GF-D8 (cell line): ENCODE data around the gene ACVR1B.

ENCODE experiments used
- DNase-seq: peaks from one replicate; lab custom pipeline; 2025; lab: John Stamatoyannopoulos, UW

ACVR1B gene

DNA sequence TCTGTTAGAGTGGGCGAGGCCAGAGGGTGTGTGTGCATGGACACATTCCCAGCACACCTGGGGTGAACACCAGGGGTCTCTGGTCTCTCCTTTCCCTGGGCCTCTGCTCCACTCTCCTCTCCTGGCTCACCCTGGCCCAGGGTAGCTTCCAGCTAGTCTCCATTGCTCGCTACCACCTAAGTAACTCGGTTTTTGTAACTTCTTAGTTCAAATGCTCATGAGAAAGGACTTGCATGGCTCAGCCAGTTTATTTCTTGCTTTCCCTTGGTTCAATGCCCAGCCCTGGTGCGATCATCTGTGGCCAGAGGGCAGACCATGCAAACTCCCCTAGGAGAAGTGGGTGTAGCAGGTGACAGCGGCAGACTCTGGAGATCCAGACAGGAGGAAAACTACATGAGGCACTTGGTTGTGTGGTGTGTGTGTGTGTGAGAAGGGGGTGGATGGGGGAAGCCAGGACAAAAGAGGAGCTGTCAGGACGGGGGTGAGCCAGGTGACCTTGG, 8.9 kb upstream of the ACVR1B start:
- DNase-seq: no peak

DNA sequence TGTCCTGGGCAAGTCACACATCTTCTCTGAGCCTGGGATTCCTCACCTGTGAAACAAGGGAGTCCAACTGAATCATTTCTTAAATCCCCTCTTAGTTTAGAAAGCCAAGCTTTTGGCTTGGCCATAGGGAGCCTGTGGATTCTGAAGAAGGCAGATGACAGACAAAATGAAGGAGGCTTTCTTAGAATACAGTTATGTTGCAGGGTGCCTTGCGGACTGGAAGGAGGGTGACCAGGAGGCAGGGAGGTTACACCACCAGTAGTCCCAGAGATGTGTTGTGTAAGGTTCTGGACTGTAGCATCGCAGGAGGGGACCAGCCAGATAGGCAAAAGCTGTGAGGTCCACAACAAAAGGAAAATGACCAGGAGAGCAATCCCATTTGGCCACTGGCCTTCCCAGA, 8.2 kb upstream of the ACVR1B start:
- DNase-seq: no peak

DNA sequence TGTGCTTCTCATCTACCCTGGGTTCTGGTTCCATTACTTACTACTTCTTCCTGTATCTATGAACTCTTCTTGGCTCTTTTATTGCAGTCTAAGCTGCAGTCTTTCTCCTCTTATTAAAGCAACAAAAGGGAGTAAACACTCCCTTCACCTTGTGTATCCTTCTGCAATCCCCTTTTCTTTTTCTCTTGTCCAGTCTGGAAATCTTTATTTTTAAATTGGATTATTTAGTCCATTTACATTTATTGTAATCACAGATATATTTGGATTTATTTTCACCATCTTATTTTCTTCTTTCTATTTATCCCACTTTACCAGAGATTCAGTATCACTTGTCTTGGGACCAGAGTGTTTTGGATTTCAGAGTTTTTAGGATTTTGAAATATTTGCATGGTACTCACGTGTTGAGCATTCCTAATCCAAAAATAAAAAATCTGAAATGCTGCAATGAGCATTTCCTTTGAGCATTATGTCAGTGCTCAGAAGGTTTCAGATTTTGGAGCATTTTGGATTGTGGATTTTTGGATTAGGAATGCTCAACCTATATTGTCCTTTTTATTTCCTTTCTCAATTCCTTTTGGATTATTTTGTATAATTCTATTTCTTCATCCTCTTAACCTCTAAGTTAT, 6.8 kb upstream of the ACVR1B start:
- no peak for DNase-seq

DNA sequence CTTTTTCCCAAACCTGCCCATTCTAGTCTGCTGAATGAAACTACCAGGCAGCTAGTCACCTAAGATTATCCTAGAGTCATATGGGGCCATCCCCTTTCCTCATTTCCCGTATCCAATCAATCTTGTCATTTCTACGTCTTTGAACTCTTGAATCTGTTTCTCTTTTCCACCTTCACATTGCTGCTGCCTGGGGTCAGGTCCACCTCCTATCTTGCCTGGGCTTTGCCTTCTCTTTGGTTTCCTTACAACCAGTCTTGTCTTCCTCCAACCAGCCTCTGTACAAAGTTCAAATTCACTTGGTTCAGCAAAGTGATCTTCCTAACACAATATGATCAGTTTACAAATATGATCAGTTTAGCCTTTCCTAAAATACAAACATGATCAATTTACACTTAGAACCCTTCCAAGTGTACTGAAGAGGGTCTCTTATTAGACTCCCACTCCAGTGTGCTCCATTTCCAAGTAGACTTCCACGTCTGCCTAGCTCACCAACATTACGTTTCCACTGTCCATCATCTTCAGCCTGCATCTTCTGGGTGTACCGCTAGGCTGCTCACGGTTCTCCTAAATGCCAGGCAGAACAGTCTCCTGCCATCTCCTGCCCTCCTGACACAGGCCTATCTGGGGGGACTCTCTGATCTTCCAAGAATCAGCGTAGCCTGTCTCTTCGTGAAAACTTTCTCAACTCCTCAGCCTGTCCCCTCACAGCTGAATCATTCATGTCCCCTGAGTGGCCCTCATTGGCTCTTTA, 4.1 kb upstream of the ACVR1B start:
- DNase-seq: no peak

DNA sequence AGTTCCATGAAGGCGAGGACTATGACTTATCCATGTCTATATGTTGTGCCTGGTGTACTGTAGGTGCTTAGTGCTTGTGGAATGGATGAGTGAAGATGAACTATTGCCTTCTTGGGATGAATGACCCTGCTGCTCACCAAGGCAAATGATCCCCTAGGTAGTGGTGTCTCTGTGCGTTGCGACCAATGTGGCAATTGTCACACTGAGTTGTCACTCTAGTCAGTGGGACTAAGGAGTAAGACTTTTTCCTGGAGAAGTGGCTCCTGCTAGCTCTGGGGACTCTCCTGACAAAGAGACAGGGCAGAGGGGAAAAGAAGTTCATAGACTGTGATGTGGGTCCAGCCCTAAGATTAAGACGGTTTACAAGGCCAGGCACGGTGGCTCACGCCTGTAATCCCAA, 3.4 kb upstream of the ACVR1B start:
- DNase-seq: no peak

DNA sequence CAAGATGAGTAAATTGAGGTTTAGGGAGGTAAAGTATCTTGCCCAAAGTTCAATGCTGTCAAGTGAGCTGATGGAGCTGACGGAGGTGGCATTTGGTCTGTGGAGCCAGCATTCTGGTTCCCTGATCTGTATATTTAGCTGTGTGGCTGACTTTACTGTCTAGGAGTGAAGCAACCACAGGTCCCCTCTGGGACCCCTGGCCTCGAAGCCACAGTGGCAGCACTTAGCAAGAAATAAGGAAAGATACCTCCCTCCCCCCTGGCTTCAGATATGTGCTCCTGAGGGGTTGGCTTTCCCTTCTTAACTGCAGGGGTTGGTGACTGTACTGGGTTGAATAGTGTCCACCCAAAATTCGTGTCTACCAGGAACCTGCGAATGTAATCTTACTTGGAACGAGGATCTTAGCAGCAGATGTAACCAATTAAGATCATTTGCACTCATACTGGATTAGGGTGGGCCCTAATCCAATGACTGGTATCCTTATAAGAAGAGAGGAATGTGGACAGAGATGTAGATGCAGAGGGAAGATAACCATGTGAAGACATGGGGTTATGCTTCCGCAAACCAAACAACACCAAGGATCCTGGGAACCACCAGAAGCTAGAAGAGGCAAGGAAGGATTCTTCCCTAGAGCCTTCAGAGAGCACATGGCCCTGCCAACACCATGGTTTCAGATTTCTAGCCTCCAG, 2.0 kb upstream of the ACVR1B start:
- DNase-seq: no peak

DNA sequence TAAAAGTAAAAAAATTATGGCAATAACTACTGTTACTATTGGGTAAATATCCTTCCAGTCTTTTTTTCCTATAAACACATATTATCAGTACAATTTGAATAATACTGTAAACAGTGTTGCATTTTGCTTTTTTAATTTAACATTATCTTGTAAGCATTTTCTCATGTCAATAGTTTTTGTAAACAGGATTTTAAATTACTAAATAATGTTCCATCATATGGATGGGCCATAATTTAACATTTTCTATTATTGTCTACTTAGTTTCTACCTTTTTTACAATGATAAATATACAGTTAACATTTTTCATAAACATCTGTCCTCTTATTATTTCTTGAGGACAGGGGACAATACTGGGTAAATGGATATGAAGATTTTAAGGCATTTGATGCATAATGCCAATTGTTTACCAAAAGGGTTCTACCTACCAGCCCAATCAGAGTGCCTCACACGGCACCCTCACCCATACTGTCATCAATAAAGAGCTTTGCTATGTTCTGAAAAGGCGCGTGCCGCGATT, 759 bp upstream of the ACVR1B start:
- DNase-seq: no peak

DNA sequence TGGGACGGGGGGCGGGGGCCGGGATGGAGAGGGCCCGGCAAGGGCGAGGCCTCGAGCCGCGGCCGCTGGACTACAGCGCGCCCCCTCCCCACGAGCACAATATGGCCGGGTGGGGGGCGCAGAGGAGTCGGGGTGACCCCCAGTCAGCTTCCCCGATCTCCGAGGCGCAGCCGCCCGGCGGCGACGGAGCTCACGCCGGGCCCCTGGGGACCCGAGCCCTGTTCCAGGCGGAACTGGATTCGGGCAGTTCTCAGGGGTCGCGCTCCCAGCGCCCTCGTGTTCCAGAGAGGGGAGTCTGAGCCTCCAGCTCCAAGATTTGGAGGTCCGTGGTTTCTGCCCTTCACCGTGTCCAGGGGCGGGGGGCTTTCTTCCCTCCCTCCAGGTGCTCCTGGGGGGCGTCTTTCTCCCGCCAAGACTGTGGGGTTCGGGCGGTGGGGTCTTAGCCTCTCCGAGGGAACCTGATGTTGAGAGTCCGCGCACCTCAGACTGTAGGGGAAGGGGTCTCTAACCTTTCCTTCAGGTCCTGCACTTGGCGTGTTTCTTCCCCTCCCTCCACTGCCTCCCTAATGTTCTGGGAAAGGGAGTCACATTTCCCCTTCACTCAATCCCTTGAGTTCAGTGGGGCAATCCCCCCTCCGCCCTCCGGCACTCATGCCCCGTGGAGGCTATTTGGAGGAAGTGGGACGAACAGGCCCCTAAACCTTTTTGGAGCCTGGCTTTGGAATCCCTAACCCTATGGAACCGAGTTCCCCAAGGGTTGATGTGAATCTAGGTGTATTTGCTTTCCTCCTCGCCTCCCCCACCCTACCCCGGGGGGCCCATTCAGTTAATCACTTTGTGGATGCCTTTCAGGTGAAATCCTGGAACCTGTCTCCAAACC, 584 bp downstream of the ACVR1B start:
- DNase-seq: no peak

DNA sequence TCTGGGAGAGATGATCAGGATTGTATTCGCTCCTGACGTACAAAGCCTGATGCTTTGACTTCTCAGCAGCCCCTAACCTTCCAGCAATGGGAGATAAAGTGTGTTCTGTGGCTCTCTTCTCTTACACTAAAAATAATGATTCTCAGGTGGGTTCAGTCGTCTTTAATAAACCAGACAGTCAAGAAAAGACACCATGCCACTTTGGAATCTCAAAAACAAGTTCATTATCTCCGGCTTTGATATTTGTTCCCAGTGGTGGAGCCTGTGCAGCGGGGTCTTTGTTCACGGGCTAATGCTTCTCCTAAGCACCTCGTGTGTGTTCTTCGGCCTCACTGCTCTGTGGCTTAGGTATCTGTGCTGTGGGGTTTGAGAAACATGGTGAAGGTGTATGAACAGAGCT, 1.6 kb downstream of the ACVR1B start:
- DNase-seq: no peak

DNA sequence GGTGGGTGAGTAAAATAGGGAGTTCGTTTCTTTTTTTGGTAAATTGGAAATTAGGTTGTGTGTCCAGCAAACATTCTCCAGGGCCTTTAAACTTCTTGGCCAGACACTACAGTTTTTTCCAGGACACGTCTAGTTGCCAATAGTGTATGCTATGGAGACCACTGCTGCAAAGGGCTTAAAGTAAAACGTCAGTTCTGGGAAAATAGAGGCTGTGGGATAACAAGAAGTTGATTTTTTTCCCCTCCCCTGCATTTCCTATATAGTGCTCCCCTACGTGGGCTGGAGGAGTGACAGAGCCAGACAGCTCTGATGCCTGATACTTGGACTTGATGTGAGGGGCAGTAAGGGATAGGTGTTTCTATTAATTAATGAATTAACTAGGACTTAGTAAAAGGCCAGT, 2.4 kb downstream of the ACVR1B start:
- no peak for DNase-seq

DNA sequence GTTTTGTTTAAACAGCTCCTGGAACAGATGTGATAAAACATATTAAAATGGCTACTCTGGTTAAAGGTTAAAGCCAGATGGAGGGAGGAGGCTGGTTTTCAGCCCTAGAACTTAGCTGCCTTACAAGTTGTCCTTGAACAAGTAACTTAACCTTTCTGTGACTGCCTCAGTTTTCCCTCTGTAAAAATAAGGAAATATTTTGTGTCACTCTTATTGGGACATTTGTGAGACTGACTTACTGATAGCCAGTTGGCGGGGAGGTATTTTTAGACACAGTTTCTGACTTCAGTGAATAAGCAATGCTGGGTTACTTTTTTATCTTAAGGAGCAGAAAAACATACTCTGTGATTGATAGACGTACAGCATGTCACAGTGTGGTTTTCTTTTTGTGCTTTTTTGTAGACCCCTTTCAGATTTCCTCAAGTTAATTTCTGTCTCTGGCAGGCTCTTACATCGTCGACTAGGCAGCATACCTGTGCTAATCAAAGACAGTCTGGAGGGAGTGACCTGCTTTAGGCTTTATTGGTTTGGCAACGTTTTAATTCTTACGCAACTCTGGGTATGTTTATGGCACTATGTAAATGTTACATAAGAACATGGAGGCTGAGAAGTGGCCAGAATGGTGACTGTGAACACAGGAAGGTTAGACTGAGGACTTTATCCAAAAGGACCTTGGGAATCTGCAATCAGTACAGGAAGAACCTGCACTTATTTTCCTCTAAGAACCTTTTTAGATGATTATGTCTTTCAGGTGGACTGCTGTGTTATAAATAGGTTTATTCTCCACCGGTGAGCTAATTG, 3.3 kb downstream of the ACVR1B start:
- no peak for DNase-seq

DNA sequence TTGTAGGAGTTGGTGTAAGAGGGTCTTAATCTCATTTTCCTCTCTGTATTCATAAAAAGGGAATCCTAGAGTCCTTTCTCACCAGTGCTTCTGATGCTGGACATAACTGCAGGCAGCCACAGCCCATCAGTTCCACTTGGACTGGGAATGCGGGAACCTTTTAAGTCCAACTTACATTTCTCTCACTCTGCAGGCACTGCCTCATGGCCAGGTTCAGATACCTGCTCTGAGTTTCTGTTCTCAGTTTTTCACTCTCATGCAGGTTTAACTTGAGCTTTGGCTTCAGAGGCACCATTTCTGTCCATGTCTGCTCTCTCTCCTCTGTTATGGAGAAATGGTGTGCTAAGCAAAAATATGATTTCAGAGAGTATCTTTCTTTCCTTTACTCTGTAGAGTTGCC, 4.2 kb downstream of the ACVR1B start:
- DNase-seq: no peak

DNA sequence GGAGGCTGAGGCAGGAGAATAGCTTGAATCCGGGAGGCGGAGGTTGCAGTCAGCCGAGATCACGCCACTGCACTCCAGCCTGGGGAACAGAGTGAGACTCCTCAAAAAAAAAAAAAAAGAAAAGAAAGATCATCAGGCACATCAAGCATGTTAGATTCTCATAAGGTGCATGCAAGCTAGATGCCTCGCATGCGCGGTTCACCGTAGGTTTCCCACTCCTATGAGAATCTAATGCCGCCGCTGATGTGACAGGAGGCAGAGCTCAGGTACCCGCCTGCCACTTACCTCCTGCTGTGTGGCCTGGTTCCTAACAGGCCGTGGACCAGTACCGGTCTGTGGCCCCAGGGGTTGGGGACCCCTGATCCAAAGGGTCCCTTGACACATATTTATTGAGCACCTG, 7.0 kb downstream of the ACVR1B start:
- no peak for DNase-seq

DNA sequence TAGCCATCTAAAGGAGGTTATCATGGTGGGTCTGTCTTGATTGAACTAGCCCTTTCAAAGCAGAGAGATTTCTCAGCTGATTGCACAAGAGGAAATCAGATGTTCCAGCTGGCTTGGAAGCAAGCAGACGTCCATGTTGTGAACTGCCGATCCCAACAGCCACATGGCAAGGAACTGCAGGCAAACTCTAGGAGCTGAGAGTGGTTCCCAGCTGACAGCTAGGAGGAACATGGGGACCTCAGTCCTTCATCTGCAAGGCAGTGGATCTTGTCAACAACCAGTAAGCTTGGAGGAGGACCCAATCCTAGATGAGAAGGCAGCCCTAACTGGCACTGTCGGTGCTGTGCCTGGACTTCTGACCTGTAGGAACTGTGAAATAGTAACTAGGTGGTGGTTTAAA, 7.7 kb downstream of the ACVR1B start:
- DNase-seq: no peak

DNA sequence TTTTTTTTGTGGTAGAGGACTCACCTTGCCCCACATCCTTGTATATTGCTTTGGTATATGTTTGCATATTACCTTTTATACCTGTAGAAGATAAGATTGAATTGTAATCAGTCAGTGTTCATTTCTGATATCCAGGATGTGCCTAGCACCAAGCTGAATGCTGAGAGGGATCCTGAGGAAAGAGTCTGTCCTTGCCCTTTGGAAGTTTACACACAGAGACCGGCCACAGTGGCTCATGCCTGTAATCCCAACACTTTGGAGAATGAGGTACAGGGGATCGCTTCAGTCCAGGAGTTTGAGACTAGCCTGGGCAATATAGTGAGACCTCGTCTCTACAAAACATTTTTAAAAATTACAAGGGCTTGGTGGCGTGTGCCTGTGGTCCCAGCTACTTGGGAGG, 8.4 kb downstream of the ACVR1B start:
- no peak for DNase-seq

DNA sequence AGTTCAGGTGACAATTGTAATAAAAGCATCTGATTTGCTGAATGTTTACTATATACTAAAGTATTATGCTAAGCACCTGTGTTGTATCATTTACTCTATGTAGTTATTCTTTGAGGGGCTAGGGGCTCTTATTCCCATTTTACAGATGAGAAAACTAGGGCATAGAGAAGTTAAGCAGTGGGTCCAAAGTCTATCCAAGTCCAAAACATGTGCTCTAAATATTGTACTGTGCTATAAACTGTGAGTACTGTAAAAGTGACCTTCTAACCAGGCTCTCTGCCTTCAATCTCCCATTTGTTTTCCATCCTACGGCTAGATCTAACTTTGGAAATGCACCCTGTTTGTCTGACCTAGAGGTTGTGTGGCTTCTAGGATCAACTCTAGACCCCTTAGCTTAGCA, 9.0 kb downstream of the ACVR1B start:
- DNase-seq: no peak

DNA sequence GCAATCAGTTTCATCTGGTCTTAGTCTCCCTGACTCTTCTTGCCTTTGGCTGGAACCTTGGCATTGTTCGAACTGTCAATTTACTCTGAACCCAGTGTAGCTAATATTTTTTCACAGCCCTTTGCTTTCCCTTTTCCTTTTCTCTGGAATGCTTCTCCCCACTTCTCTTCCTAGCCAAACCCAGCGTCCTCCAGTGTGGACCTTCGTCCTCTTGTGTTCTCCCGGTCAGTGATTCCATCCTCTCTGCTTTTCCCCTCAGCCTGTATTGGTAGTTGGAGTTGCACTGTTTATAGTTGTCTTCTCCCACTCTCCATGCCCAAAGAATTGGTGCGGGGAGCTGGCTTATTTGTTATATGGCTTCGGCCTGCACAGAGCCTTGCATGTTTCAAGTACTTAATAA, 9.4 kb downstream of the ACVR1B start:
- no peak for DNase-seq

DNA sequence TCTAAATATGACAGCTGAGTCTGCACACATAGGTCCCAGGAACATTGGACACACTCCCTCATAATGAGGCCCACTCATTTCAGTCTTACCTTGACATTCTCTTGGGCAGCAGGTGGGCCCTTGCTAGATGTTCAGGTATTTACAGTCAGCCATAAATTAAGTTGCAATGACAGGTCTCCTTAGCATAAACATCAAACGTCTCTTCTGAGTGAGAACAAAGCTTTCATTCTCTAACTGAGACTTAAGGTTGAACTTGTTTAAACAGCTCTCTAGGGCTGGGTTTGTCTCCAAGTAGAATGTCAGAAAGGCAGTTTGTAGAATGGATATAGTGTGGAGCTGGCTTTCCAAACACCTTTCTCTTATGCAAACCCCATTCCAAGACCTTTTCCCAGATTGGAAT, 10.3 kb downstream of the ACVR1B start:
- no peak for DNase-seq

DNA sequence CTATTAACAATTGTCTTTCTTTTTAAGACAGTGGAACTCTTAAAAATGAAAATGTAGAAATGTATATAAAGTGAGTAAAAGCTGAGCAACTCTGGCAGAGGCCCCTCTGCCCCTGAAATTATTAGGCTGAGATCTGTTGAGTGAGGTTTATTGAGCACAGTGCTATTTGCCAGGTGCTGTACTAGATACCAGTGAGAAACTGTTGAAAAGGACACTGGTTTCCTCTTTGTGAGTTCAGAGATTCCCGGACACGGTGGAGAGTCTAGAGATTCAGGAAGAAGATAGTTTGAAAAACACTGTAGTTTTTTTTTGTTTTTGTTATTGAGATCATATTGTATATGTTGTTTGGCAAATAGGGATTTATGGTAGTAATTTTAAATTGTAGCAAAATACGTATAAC, 11.2 kb downstream of the ACVR1B start:
- DNase-seq: no peak

DNA sequence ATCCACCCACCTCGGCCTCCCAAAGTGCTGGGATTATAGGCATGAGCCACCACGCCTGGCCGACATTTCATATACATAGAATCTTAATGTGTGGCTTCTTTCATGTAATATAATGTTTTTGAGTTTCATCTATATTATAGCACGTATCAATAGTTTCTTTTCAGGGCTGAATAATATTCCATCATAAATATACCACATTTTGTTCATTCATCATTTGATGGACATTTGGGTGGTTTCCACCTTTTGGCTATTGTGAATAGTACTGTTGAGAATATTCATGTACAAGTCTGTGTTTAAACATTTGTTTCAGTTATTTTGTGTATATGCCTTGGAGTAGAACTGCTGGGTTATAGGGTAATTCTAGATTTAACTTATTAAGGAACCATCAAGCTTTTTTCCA, 12.0 kb downstream of the ACVR1B start:
- DNase-seq: no peak

DNA sequence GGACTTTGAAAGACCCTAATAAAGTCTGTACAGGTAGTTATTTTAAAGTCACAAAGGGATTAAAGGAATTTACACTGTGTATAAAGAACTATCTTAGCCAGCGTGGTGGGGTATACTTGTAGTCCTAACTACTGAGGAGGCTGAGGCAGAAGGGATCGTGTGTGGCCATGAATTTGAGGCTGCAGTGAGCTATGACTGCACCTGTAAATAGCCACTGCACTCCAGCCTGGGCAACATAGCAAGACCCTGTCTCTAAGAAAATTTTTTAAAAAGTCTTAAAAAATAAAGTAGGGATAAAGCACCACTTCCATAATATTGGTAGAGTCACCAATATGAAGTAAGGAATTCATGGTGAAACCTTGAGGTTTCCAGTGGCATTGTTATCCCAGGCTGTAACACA, 18.1 kb downstream of the ACVR1B start:
- DNase-seq: no peak
